LNCaP clone FGC (cell line): Measurements from ENCODE around the gene OPN1LW.
"Not testable (repeated sequence)": the region's sequence is repeated elsewhere in the genome, so short reads cannot be mapped to it uniquely, and the experiment has no call there.

Experiments used
- DNase-seq: peaks from one replicate; pipeline ENCODE4 v3.0.0-alpha.2; 2011; ENCODE audit warnings: low read depth
- H3K4me3 ChIP-seq: 2 replicates; pipeline ENCODE4 v1.5.1; 2011; ENCODE audit warnings: mild to moderate bottlenecking, low read depth, low read length, control low read depth
- TF ChIP-seq, protein P1 (sequence below): IDR thresholded peaks from 2 replicates; pipeline ENCODE4 v1.5.1; 2012; ENCODE audit warnings: mild to moderate bottlenecking; ENCODE audit not compliant: control insufficient read depth, insufficient read depth; ENCODE audit errors: extremely low read depth

OPN1LW gene

DNA sequence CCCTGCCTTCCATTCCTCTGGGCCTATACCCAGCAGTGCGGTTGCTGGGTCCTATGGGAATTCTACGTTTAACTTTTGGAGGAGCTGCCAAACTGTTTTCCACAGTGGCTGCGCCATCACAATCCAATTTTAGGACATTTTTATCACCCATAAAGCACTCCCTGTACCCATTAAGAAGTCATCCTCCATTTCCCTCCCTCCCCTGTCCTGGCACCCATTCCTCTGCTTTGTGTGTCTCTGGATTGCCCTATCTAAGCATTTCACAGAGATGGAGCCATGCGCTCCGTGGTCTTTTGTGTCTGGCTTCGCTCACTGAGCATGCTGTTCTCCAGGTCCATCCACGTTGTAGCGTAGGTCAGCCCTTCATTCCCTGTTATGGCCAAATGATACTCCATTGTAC, 1.7 kb upstream of the OPN1LW start:
- H3K4me3 ChIP-seq: no peak overlapping the region
- TF ChIP-seq, protein P1, sequence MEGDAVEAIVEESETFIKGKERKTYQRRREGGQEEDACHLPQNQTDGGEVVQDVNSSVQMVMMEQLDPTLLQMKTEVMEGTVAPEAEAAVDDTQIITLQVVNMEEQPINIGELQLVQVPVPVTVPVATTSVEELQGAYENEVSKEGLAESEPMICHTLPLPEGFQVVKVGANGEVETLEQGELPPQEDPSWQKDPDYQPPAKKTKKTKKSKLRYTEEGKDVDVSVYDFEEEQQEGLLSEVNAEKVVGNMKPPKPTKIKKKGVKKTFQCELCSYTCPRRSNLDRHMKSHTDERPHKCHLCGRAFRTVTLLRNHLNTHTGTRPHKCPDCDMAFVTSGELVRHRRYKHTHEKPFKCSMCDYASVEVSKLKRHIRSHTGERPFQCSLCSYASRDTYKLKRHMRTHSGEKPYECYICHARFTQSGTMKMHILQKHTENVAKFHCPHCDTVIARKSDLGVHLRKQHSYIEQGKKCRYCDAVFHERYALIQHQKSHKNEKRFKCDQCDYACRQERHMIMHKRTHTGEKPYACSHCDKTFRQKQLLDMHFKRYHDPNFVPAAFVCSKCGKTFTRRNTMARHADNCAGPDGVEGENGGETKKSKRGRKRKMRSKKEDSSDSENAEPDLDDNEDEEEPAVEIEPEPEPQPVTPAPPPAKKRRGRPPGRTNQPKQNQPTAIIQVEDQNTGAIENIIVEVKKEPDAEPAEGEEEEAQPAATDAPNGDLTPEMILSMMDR: no peak
- no peak for DNase-seq

GRCh38 chrX:154142950-154143745, 895 bp upstream of the OPN1LW start:
- TF ChIP-seq, protein P1: no peak
- DNase-seq: no peak
- no peak overlapping the region for H3K4me3 ChIP-seq

- not testable (repeated sequence) for DNase-seq, H3K4me3 ChIP-seq
Measured at GRCh38 chrX:154151030-154151429, 7.0 kb downstream of the OPN1LW start.

DNA sequence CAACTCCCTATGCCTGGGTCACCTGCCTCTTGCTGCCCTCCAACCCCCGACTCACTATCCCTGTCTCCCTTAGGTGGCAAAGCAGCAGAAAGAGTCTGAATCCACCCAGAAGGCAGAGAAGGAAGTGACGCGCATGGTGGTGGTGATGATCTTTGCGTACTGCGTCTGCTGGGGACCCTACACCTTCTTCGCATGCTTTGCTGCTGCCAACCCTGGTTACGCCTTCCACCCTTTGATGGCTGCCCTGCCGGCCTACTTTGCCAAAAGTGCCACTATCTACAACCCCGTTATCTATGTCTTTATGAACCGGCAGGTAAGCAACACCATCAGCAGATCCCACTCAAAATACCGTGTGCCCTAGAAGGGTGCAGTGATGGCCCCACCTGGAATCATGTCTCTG, 12.2 kb downstream of the OPN1LW start:
- not testable (repeated sequence) for H3K4me3 ChIP-seq, DNase-seq

GRCh38 chrX:154157207-154157606, 13.2 kb downstream of the OPN1LW start:
- H3K4me3 ChIP-seq, DNase-seq: not testable (repeated sequence)

DNA sequence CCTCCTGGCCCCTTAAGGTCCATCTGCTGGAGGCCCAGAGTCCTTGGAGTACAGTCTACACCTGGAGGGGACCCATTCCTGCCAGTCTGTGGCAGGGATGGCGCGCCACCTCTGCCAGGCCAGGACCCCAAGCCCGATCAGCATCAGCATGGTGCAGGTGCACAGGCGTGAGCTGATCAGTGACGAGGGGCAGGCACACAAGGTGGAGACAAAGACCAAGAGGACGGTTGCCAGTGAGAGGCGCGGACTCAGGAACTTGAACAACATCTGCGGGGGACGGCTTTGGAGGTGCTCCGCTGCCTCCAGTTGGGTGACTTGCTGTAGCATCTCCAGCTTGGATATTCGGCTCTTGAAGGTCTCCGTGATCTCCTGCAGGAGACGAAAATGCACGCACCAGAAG, 15.3 kb downstream of the OPN1LW start:
- not testable (repeated sequence) for H3K4me3 ChIP-seq, DNase-seq

DNA sequence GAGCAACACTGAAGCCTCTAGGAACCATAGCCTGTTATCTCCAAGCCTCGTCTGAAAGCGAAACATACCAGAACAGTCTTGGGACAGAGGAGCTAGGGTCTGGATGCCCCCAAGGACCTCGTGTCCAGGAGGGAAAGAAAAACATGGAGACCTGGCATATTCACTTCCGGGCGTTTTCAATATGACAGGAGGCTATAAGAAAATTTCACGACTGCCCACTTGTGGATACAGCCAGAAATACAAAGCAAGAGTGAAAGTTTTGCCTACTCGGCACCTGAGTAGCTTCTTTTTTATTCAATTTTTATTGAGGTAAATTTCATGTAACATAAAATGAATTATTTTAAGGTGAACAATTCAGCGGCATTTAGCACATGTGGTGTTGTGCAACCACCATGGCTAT, 20.9 kb downstream of the OPN1LW start:
- H3K4me3 ChIP-seq, DNase-seq: not testable (repeated sequence)

- not testable (repeated sequence) for H3K4me3 ChIP-seq, DNase-seq
Measured at GRCh38 chrX:154168384-154168783, 24.3 kb downstream of the OPN1LW start.

DNA sequence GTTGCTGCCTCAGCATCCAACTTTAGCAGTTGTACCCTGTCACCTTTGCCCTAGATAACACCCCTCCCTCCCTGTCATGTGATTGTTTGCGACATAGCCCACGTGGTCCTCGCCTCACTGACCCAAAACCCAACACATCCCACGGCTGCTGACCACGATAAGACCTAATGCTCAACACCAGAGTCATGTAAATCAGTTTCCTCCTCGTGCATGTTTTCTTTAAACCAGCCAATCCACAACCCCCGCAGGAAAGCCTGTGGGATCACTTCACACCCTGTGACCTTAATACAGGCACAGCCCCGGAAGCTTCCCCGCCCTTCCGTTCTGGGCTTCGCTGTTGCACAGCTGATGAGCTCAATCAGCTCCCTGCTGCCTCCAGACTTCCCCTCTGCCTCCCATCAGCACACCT, 28.5 kb downstream of the OPN1LW start:
- DNase-seq, H3K4me3 ChIP-seq: not testable (repeated sequence)

GRCh38 chrX:154174356-154174755, 30.3 kb downstream of the OPN1LW start:
- H3K4me3 ChIP-seq, DNase-seq: not testable (repeated sequence)

GRCh38 chrX:154182296-154182695, 38.3 kb downstream of the OPN1LW start, which contains the start of gene OPN1MW:
TSS of gene OPN1MW (plus strand) at chrX:154182596. CDS start at chrX:154182678, 82 bp downstream.
- not testable (repeated sequence) for DNase-seq

DNA sequence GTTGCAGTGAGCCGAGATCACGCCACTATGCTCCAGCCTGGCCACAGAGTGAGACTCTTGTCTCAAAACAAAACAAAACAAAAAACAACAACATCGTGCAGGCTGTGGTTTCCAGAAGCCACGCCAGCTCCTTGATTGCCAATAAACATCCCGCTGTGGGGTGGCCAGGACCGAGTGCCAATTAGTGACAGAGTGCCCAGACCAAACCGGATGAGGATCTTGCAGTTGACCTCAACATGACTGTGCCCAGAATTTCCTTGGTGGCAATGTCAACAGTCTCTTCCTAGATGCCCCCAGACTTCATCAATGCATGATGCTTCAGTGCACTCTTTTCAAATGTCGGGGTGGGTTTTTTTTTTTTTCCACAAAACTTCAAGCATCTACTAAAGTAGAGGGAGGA, 39.8 kb downstream of the OPN1LW start:
- not testable (repeated sequence) for H3K4me3 ChIP-seq, DNase-seq

More at GRCh38 chrX:154182296-154182695, 38.3 kb downstream of the OPN1LW start, which contains the start of gene OPN1MW:
- not testable (repeated sequence) for H3K4me3 ChIP-seq

DNA sequence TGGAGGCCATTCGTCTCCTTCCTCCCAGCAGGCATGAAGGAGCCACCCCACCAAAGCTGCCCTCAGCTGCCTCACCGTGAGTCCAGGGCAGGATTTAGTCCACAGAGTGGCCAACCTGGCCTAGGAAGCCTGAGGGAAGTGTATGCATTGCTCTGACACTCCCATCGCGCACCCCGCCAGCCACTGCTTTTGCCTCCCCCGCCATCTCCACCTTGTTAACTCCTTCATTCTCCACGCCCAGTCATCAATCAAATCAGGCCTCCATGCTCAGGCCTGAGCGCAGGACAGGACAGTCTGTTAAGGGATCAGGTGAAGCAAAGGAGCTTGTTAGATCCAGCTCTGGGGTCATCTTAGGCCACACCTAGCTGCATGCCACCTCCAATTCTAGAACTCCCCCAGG, 48.8 kb downstream of the OPN1LW start:
- H3K4me3 ChIP-seq, DNase-seq: not testable (repeated sequence)

- DNase-seq, H3K4me3 ChIP-seq: not testable (repeated sequence)
Measured at GRCh38 chrX:154194316-154194715, 50.3 kb downstream of the OPN1LW start.

DNA sequence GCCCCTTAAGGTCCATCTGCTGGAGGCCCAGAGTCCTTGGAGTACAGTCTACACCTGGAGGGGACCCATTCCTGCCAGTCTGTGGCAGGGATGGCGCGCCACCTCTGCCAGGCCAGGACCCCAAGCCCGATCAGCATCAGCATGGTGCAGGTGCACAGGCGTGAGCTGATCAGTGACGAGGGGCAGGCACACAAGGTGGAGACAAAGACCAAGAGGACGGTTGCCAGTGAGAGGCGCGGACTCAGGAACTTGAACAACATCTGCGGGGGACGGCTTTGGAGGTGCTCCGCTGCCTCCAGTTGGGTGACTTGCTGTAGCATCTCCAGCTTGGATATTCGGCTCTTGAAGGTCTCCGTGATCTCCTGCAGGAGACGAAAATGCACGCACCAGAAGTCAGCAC, 52.4 kb downstream of the OPN1LW start:
- DNase-seq, H3K4me3 ChIP-seq: not testable (repeated sequence)
